AG08396 (cell line): Measurements from ENCODE around the gene CETP.
"Not testable (repeated sequence)": the region's sequence is repeated elsewhere in the genome, so short reads cannot be mapped to it uniquely, and the experiment has no call there.

ENCODE experiments used
- DNase-seq: peaks from one replicate; pipeline ENCODE4 v3.0.0; 2012; ENCODE audit warnings: low spot score, mixed read lengths

Gene CETP

GRCh38 chr16:56934599-56935145 lies 27.1 kb upstream of the CETP start:
- DNase-seq, result not testable (repeated sequence)

- no peak for DNase-seq
Measured at GRCh38 chr16:56935201-56935600, 26.5 kb upstream of the CETP start.

GRCh38 chr16:56936491-56936890 lies 25.3 kb upstream of the CETP start:
- no peak for DNase-seq

- DNase-seq, result no peak
Measured at GRCh38 chr16:56936950-56937349, 24.8 kb upstream of the CETP start.

GRCh38 chr16:56938664-56939513 lies 22.9 kb upstream of the CETP start:
- no peak for DNase-seq

GRCh38 chr16:56939801-56940200 lies 21.9 kb upstream of the CETP start:
- DNase-seq, result no peak

- DNase-seq, result no peak
Measured at GRCh38 chr16:56941092-56941491, 20.7 kb upstream of the CETP start.

GRCh38 chr16:56941856-56942331 lies 19.9 kb upstream of the CETP start:
- DNase-seq, result no peak

GRCh38 chr16:56943761-56944375 lies 17.9 kb upstream of the CETP start:
- no peak for DNase-seq

- no peak for DNase-seq
Measured at GRCh38 chr16:56944954-56945839, 16.6 kb upstream of the CETP start.

GRCh38 chr16:56945847-56946527 lies 15.8 kb upstream of the CETP start:
- no peak for DNase-seq

- no peak for DNase-seq
Measured at GRCh38 chr16:56946767-56947603, 14.8 kb upstream of the CETP start.

- DNase-seq, result no peak
Measured at GRCh38 chr16:56947604-56947995, 14.2 kb upstream of the CETP start.

GRCh38 chr16:56948234-56948633 lies 13.5 kb upstream of the CETP start:
- no peak for DNase-seq

GRCh38 chr16:56950051-56950450 lies 11.7 kb upstream of the CETP start:
- DNase-seq, result no peak

- no peak for DNase-seq
Measured at GRCh38 chr16:56950455-56950854, 11.3 kb upstream of the CETP start.

- DNase-seq, result peak; percentile 68
Measured at GRCh38 chr16:56950881-56951771, 10.6 kb upstream of the CETP start.

GRCh38 chr16:56953006-56953405 lies 8.7 kb upstream of the CETP start:
- no peak for DNase-seq

- no peak for DNase-seq
Measured at GRCh38 chr16:56956076-56956475, 5.7 kb upstream of the CETP start.

- no peak for DNase-seq
Measured at GRCh38 chr16:56956756-56957155, 5.0 kb upstream of the CETP start.
